ENCODE data around the gene TRPT1. TPM values are rescaled to one million over a fixed set of nuclear protein-coding genes. Genes with fewer than 3 reads are reported as not detected.
A peak's percentile ranks its signal among the peaks of the same experiment; 100 is the strongest.

TRPT1 gene
- total and polyA plus RNA-seq, 9 of the 15 experiments (the other 6 are each of a cell fraction or from before 2014, with no cell fraction given): 4.6 to 41.7 (median 23.1) TPM

- no peak for TF ChIP-seq CHD7 (IDR thresholded peaks at IDR 0.05; ENCODE audit: low read depth, low read length)
- no peak for TF ChIP-seq SMAD3 (CRISPR knock-in tag; conservative IDR thresholded peaks at IDR 0.05)
- peak; percentile 91 for TF ChIP-seq VEZF1 (CRISPR knock-in tag; IDR thresholded peaks at IDR 0.05)
- no peak for TF ChIP-seq DIDO1 (tag; IDR thresholded peaks at IDR 0.05; ENCODE audit: low read depth)
- TF ChIP-seq GABPA (tag; conservative IDR thresholded peaks at IDR 0.05; ENCODE audit: low read depth): no peak
- no peak for TF ChIP-seq ZFP1 (CRISPR knock-in tag; IDR thresholded peaks at IDR 0.05)
- TF ChIP-seq ZNF280A (IDR thresholded peaks at IDR 0.05; ENCODE audit: low read depth, partially characterized antibody): no peak
- TF ChIP-seq KDM1A (IDR thresholded peaks at IDR 0.05): peak in 1 of 2 experiments; percentile 40; a peak in 1 of 4 replicates
- TF ChIP-seq E4F1 (CRISPR knock-in tag; IDR thresholded peaks at IDR 0.05; ENCODE audit: borderline replicate concordance): no peak
These were observed 19.3 kb downstream of the TRPT1 start, which contains the start of gene FERMT3 (continued) for GRCh38 chr11:64206457-64207255.
